ENCODE results near the gene ANXA7.
A peak's percentile ranks its signal among the peaks of the same experiment; 100 is the strongest.

Gene ANXA7

GRCh38 chr10:73413528-73414229 is at the start of gene ANXA7:
TSS of gene ANXA7 (minus strand) at chr10:73414058. CDS start at chr10:73400856, 13,202 bp downstream.
- peak; percentile 97 for ATAC-seq
- peak; percentile 98 for DNase-seq

- ATAC-seq (no peak), DNase-seq (no peak)
Measured at GRCh38 chr10:73460897-73461296, 47.0 kb upstream of the ANXA7 start.

- no peak for DNase-seq
- no peak for ATAC-seq
Measured at GRCh38 chr10:73459683-73460314, 45.9 kb upstream of the ANXA7 start.

GRCh38 chr10:73456187-73456890 is 42.5 kb upstream of the ANXA7 start:
- DNase-seq: no peak
- no peak for ATAC-seq

GRCh38 chr10:73449113-73449512 is 35.3 kb upstream of the ANXA7 start:
- DNase-seq: no peak
- no peak for ATAC-seq

GRCh38 chr10:73448384-73448783 is 34.5 kb upstream of the ANXA7 start:
- ATAC-seq: no peak
- DNase-seq: no peak

- DNase-seq (no peak), ATAC-seq (no peak)
Measured at GRCh38 chr10:73446926-73447325, 33.1 kb upstream of the ANXA7 start.

- ATAC-seq: no peak
- no peak for DNase-seq
Measured at GRCh38 chr10:73444457-73444856, 30.6 kb upstream of the ANXA7 start.

GRCh38 chr10:73439605-73440312 is 25.9 kb upstream of the ANXA7 start:
- ATAC-seq: peak; percentile 49
- DNase-seq: no peak

GRCh38 chr10:73439055-73439454 is 25.2 kb upstream of the ANXA7 start:
- DNase-seq (no peak), ATAC-seq (no peak)

GRCh38 chr10:73433538-73433867 is 19.6 kb upstream of the ANXA7 start, which contains the start of gene MSS51:
TSS of gene MSS51 (minus strand) at chr10:73433561. CDS start at chr10:73428284, 5,277 bp downstream.
- DNase-seq (no peak), ATAC-seq (no peak)

GRCh38 chr10:73432646-73433537 is 19.0 kb upstream of the ANXA7 start:
- ATAC-seq (no peak), DNase-seq (no peak)

- ATAC-seq (no peak), DNase-seq (no peak)
Measured at GRCh38 chr10:73426318-73426717, 12.5 kb upstream of the ANXA7 start.

GRCh38 chr10:73424478-73424877 is 10.6 kb upstream of the ANXA7 start:
- no peak for DNase-seq
- ATAC-seq: no peak

- no peak for DNase-seq
- no peak for ATAC-seq
Measured at GRCh38 chr10:73423309-73423708, 9.5 kb upstream of the ANXA7 start.

GRCh38 chr10:73416571-73416970 is 2.7 kb upstream of the ANXA7 start:
- DNase-seq (no peak), ATAC-seq (no peak)

- DNase-seq (no peak), ATAC-seq (no peak)
Measured at GRCh38 chr10:73414230-73414945, 530 bp upstream of the ANXA7 start.

- ATAC-seq: peak; percentile 12
- DNase-seq: no peak
Measured at GRCh38 chr10:73413108-73413527, 740 bp downstream of the ANXA7 start.

GRCh38 chr10:73410897-73411296 is 3.0 kb downstream of the ANXA7 start:
- DNase-seq: no peak
- ATAC-seq: no peak

- no peak for ATAC-seq
Measured at GRCh38 chr10:73408978-73409521, 4.8 kb downstream of the ANXA7 start.

GRCh38 chr10:73408061-73408460 is 5.8 kb downstream of the ANXA7 start:
- no peak for ATAC-seq
- DNase-seq: no peak

More at GRCh38 chr10:73408978-73409521, 4.8 kb downstream of the ANXA7 start:
- DNase-seq: no peak
